Lower lobe of right lung (tissue), 2 donors: ENCODE measurements around the gene EP400. TPM values are rescaled to one million over a fixed set of nuclear protein-coding genes. Genes with fewer than 3 reads are reported as not detected.
A peak's percentile ranks its signal among the peaks of the same experiment; 100 is the strongest.

ENCODE experiments used
- ATAC-seq, 2 donors: fragments of 200-7000 bp; cut with Tn5 transposase; one replicate each; pipeline ENCODE4 v1.9.1; 2020 to 2022; ENCODE audit warnings: mild to moderate bottlenecking in 2 of 2, moderate library complexity in 2 of 2
- DNase-seq: peaks from one replicate; pipeline ENCODE4 v3.0.0-alpha.2; 2020
- H3K27ac ChIP-seq: fragments of 200-600 bp; one replicate; pipeline ENCODE4 v1.8.0; 2022
- H3K27me3 ChIP-seq: fragments of 200-600 bp; one replicate; pipeline ENCODE4 v1.8.0; 2022; ENCODE audit warnings: low read depth
- H3K36me3 ChIP-seq: fragments of 200-600 bp; one replicate; pipeline ENCODE4 v1.8.0; 2022; ENCODE audit warnings: mild to moderate bottlenecking
- H3K4me1 ChIP-seq: fragments of 200-600 bp; one replicate; pipeline ENCODE4 v1.8.0; 2022
- H3K4me3 ChIP-seq: fragments of 200-600 bp; one replicate; pipeline ENCODE4 v1.8.0; 2022; ENCODE audit warnings: mild to moderate bottlenecking
- H3K9me3 ChIP-seq: fragments of 200-600 bp; one replicate; pipeline ENCODE4 v1.8.0; 2022
- intact Hi-C: fragments of 100-400 bp; cut with DNase I; formaldehyde crosslinking; loops from one replicate; pipeline ENCODE4 v1.11.0; 2022
- total RNA-seq: library from RNA; stranded (reverse); fragmentation: NEBNext Ultra II Directional; extraction: Animal tissue kit (Norgen Biotek cat#: 25700); gene quantifications from one replicate; pipeline ENCODE4 v1.2.1, GENCODE V29; 2021
- TF ChIP-seq, protein P1 (sequence below): fragments of 200-600 bp; IDR thresholded peaks from one replicate; pipeline ENCODE4 v1.8.0; 2022; ENCODE audit warnings: antibody characterized with exemption, mild to moderate bottlenecking
- donor health status: DM: no; HTN: yes; CAD: no; lungs with severe emphysema.

The EP400 gene
- total RNA-seq, 1 donor from 2014 or later = 46.2 TPM

DNA sequence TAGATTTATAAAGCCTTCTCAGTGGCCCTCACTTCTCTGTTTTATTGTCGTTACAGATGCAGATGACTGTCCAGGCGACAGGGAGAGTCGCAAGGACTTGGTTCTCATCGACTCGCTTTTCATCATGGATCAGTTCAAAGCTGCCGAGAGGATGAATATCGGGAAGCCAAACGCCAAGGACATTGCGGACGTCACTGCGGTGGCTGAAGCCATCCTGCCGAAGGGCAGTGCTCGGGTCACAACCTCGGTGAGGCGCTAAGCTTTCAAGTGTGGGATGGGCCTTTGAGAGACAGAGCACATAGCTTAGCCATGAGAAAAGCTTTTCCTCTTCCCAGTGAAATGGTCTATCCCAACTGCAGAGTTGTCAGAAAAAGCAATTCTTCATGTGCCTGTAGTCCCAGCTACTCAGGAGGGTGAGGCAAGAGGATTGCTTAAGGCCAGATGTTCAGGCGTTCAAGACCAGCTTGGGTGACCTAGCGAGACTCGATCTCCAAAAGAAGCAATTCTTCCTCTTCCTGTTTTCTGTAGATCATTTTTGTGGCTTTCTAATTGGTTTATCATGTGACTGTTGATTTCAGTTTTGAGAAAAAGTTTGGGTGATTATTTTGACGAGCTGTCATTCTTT, 56.4 kb downstream of the EP400 start:
- intact Hi-C loops = no loop called here

GRCh38 chr12:132007041-132007440, 57.3 kb downstream of the EP400 start:
- no peak for ATAC-seq
- intact Hi-C loops = no loop called here
- peaks cover 76% of the 10 kb centered on the region for H3K36me3 ChIP-seq

More for the DNA sequence above, 56.4 kb downstream of the EP400 start:
- H3K36me3 ChIP-seq = peaks cover 67% of the 10 kb centered on the region
- no peaks in the 10 kb centered on the region for H3K9me3 ChIP-seq
- H3K27me3 ChIP-seq = no peaks in the 10 kb centered on the region
- DNase-seq (no peak), ATAC-seq (no peak)
- no peak overlapping the region for H3K27ac ChIP-seq
- no peaks in the 10 kb centered on the region for H3K4me1 ChIP-seq
- TF ChIP-seq, protein P1, sequence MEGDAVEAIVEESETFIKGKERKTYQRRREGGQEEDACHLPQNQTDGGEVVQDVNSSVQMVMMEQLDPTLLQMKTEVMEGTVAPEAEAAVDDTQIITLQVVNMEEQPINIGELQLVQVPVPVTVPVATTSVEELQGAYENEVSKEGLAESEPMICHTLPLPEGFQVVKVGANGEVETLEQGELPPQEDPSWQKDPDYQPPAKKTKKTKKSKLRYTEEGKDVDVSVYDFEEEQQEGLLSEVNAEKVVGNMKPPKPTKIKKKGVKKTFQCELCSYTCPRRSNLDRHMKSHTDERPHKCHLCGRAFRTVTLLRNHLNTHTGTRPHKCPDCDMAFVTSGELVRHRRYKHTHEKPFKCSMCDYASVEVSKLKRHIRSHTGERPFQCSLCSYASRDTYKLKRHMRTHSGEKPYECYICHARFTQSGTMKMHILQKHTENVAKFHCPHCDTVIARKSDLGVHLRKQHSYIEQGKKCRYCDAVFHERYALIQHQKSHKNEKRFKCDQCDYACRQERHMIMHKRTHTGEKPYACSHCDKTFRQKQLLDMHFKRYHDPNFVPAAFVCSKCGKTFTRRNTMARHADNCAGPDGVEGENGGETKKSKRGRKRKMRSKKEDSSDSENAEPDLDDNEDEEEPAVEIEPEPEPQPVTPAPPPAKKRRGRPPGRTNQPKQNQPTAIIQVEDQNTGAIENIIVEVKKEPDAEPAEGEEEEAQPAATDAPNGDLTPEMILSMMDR = no peak
- no peak overlapping the region for H3K4me3 ChIP-seq

GRCh38 chr12:132009336-132009859, 59.7 kb downstream of the EP400 start:
- Histone ChIP-seq H3K4me1 (no peaks in the 10 kb centered on the region), H3K36me3 (peaks cover 94% of the 10 kb centered on the region), H3K9me3 (no peaks in the 10 kb centered on the region), H3K27me3 (no peaks in the 10 kb centered on the region), H3K27ac (no peak overlapping the region), H3K4me3 (no peak overlapping the region)
- DNase-seq (no peak), ATAC-seq (no peak)
- TF ChIP-seq, protein P1 = no peak
- intact Hi-C loops = no loop called here

More at GRCh38 chr12:132007041-132007440, 57.3 kb downstream of the EP400 start:
- Histone ChIP-seq H3K9me3 (no peaks in the 10 kb centered on the region), H3K27me3 (no peaks in the 10 kb centered on the region), H3K27ac (no peak overlapping the region), H3K4me3 (no peak overlapping the region), H3K4me1 (no peaks in the 10 kb centered on the region)
- TF ChIP-seq, protein P1 = no peak
- DNase-seq = no peak

DNA sequence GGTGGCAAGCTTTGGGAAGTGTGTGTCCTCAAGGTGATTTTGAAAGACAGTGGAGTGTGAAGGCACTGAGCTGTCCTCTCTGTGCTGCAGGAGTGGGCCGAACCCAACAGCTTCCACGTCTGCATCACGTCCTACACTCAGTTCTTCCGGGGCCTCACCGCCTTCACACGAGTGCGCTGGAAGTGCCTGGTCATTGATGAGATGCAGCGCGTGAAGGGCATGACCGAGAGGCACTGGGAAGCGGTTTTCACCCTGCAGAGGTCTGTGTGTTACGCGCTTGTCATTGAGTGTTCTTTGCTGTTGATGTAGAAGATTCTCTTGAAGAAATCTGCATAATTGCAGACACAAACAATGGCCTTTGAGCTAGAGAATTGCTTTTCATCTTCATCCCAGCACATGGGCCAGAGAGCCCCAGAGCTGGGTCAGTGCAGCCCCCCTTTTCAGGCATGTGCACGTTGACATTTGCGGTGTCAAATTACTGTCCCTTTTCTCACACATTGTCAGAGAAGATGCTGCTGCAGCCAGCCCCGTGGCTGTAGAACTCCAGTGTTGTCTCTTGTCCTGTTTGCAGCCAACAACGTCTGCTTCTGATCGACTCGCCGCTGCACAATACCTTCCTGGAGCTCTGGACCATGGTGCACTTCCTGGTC, 63.3 kb downstream of the EP400 start:
- no peaks in the 10 kb centered on the region for H3K4me1 ChIP-seq
- TF ChIP-seq, protein P1 = no peak
- H3K27me3 ChIP-seq = no peaks in the 10 kb centered on the region
- intact Hi-C loops = no loop called here
- H3K4me3 ChIP-seq = no peak overlapping the region
- H3K9me3 ChIP-seq = no peaks in the 10 kb centered on the region
- ATAC-seq = no peak
- no peak overlapping the region for H3K27ac ChIP-seq
- no peak for DNase-seq
- peaks cover 97% of the 10 kb centered on the region for H3K36me3 ChIP-seq

GRCh38 chr12:132014092-132014914, 64.6 kb downstream of the EP400 start:
- H3K9me3 ChIP-seq = no peaks in the 10 kb centered on the region
- no peaks in the 10 kb centered on the region for H3K27me3 ChIP-seq
- intact Hi-C loops = no loop called here
- H3K36me3 ChIP-seq = peaks cover 100% of the 10 kb centered on the region
- no peak overlapping the region for H3K27ac ChIP-seq
- no peak overlapping the region for H3K4me3 ChIP-seq
- TF ChIP-seq, protein P1 = no peak
- ATAC-seq = peak in 1 of 2 donors; percentile 8
- peak; percentile 26 for DNase-seq
- H3K4me1 ChIP-seq = no peaks in the 10 kb centered on the region
